NAMALWA (cell line): ENCODE data around the gene STK38L.

Experiments used
- DNase-seq: peaks from one replicate; pipeline ENCODE4 v3.0.0-alpha.2; 2015; ENCODE audit warnings: low spot score

Gene STK38L

DNA sequence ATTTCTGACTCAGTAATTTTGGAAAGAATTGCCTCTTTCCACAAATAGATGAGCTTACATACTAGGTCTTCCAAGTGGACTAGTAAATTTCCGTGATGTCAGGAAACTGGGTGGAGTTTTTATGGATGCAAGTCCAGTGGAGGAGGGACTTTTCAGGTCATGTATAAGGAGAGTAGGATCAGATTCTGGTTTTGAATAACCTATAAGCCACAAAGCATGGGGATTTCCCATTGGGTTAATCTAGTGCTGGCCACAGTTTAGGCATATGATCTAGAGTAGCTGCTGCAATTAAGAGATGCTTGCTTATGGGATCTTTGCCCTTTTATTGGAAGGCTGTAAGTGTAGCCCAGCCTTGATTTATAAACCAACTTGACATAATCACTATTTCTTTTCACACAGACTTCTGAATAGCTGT, 33.8 kb downstream of the STK38L start:
- no peak for DNase-seq

DNA sequence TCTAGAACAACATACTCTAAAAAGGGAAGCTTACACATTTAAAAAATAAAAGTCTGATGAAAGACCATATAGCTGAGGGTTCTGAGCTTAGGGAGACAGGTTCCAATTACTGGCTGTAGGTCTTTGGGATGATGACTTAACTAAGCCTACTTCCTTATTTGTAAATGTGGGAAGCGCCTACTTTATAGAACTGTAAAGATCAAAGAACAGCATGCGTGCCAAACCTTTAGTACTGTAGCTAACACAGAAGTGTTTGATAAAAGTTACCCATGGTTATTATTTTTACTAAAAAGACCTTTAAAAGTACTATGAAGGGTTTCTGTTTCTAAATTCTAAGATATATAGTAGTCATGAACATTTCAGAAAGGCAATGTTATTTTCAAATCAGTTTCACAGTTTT, 35.7 kb downstream of the STK38L start:
- no peak for DNase-seq

DNA sequence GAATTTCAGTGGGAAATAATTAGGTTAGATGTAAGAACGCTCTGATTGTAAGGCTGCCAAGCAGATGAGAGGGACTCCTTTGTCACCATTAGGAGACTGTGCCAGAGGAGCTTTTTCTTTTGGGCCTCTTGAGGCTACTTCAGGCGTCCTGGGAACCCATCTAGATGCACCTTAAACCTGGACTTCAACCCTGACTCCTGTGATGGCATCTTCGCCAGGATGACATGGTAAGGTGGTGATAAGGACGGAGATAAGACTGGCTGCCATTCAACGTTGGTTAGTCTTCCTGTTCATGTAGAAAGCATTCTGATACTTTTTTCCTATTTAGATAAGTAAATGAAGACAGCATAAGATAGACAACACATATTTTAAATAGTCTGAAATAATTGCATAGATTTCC, 36.3 kb downstream of the STK38L start:
- no peak for DNase-seq

DNA sequence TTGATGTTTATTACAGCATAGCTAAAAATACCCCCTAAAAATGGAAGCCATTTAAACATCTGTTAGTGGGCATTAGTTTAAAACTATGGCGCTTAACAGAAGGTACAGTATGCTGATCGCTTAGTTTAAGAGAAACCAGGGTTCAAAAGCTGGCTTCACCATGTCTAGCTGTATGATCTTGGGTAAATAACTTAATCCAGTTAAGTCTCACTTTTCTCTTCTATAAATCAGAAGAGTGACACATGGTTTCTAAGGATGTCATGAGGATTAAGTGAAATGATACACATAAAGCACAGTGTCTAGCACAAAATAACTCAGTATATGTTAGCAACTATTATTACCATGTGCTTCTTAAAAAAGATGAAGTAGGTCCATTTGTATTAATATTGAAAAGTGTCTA, 38.7 kb downstream of the STK38L start:
- no peak for DNase-seq

- no peak for DNase-seq
These were observed 39.9 kb downstream of the STK38L start for GRCh38 chr12:27284021-27284420.

DNA sequence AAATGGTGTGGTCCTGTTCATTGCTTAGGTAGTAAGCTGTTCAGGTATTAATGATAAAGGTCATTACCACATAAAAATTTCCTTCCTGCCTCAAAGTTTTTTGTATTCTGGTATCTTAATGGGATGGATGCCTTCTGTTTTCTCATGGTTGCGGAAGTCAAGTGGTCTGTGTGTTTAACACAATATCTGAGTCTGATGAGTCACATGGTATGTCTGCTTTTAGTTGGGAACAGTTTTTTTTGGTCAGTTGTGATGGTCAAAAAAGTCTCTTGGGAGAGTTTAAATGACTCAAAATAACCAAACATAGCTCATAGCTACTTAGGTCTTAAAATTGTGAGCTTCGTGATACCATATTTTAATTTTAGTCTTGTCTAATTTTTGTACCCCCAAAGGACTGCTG, 40.7 kb downstream of the STK38L start:
- no peak for DNase-seq

- no peak for DNase-seq
These were observed 41.3 kb downstream of the STK38L start for GRCh38 chr12:27285403-27285802.

- no peak for DNase-seq
These were observed 45.3 kb downstream of the STK38L start for GRCh38 chr12:27289414-27289813.

GRCh38 chr12:27290501-27291168, 46.5 kb downstream of the STK38L start:
- DNase-seq: no peak

DNA sequence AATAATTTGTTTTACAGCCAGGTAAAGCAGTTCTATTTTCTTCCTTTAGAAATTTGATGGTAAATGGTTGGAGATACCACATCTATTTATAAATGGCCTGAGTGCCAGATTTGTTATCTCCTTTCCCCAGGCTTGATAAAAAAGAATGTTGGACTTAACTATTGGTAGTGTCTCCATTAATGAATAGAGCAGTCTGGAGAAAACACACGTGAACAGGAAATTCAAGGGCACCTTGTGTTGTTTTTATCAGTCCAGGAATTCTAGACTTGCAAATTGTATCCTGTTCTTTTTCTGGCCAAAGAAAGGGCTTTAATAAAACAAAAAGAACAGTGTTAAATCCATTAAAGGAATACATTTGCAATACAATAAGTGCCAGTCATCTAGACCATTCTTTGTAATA, 47.8 kb downstream of the STK38L start:
- DNase-seq: no peak

GRCh38 chr12:27292718-27293117, 48.6 kb downstream of the STK38L start:
- no peak for DNase-seq

GRCh38 chr12:27293463-27293862, 49.4 kb downstream of the STK38L start:
- DNase-seq: no peak

DNA sequence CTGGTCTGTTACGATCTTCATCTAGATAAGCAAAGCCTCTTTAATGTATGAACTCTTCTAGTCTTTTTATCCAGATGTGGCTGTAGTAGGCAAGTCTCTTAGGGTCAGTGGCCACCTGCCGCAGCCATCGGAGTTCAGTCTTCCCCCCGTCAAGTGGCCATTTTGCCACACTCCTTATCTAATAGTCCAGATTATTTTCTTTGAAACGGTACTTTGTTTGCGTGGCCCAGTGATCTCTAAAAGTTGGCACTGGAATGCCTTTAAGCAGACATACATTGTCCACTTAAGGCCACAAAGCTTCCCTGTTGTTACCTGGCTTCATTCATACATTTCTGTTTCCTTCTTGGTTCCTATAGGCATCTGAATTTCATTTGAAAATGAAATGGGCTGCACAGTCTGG, 52.6 kb downstream of the STK38L start:
- DNase-seq: no peak

DNA sequence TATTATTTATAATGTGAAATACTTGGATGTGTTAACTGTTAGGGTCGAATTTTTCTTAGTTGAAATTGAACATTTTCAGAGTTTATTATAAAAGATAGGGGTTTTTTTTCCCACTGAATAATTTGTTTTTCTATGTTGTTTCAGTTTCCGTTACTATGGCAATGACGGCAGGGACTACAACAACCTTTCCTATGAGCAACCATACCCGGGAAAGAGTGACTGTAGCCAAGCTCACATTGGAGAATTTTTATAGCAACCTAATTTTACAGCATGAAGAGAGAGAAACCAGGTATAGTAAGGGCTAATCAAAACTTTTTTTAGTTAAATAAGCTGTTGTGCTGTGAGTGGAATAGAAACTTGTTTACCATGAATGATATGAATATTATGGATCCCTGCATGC, 53.5 kb downstream of the STK38L start:
- no peak for DNase-seq

- DNase-seq: no peak
These were observed 55.0 kb downstream of the STK38L start for GRCh38 chr12:27299102-27299501.

GRCh38 chr12:27300226-27300625, 56.1 kb downstream of the STK38L start:
- no peak for DNase-seq

DNA sequence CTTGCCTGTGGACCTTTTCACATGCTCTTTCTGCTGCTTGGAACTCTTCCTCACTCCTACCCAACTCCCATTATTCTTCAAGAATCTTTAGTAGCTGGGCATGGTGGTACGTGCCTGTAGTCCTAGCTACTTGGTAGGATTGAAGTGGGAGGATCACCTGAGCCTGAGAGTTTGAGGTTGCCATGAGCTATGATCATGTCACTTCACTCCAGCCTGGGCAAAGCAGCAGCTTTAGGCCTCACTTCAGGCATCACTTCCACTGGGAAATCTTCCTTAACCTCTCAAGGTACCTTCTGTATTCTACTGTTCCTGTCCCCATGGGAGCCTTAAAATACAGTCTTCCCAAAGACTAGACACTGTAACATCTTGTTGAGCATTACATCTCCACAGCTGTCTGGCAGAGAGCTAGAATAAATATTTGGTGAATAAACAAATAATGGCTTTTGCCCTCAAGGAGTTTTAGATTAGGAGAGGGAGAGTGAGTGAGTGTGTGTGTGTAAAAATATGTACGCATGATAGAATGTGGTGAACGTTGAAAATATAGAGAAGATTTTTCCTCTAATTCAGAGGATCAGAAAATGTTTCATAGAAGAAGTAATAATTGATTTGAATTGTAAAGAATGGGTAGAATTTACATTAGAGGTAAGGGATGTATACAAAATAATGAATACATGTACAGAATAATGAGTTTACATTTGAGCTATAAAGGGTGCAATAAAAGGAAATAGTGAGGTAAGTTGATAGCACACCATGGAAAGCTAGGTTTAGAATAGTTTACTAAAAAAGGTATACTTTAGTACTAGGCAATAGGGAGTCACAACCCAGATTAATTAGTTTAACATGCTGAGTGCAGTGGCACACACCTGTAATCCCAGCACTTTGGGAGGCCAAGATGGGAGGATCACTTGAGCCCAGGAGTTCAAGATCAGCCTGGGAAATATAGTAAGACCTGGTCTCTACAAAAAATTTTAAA, 59.3 kb downstream of the STK38L start:
- no peak for DNase-seq

DNA sequence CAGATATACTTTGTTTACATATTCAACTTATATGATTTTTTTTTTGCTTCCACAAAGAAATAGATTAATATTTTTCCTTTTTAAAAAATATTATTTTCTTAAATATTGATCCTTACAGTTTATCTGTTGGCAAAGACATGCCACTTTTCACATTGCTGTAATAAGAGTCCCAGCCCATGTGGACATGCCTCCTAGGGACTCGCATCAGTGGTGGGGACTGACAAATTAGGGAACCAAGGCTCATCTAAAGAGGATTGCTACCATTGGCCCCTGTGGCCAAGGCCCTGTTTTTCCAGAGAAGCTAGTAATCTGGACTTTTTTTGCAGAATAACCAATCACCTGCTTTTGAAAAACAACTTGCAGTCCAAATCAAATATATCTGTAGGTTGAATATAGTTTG, 60.8 kb downstream of the STK38L start:
- no peak for DNase-seq

DNA sequence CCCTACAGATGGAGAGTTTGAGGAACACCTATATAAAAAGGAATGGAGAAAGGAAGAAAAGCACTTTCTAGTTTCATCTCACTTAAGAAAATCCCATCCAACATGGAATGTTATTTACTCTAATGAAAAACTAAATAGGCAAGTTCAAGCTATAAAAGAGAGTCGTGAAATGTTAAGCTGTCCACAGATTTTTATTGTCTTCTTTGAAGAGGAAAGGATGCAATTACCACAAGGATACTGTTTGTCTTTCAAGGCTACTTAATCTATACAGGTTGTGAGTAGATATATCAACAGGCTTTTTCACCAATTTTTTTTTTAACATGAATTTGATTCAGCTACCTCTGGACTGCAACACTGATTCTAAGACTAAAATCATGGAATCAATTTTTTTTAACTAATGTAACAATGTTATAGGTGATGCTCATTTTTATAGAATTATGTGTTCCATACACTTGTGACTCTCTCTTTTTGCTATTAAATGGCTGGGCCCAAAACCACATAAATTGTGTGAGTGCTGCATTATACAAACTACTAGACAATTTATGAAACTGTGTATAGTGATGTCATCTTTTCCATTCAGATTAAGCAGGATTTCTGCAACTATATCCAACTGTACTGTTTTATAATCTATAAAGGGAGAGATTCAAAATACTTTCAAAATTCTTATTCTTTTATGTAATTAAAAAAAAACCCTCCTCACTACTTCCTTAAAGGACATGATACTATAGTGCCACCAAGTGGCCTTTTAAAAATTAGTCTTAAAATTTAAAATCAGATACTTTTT, 61.8 kb downstream of the STK38L start:
- peak; percentile 66 for DNase-seq

- no peak for DNase-seq
These were observed 65.4 kb downstream of the STK38L start for GRCh38 chr12:27309293-27309994.

- no peak for DNase-seq
These were observed 65.9 kb downstream of the STK38L start for GRCh38 chr12:27309995-27310315.

DNA sequence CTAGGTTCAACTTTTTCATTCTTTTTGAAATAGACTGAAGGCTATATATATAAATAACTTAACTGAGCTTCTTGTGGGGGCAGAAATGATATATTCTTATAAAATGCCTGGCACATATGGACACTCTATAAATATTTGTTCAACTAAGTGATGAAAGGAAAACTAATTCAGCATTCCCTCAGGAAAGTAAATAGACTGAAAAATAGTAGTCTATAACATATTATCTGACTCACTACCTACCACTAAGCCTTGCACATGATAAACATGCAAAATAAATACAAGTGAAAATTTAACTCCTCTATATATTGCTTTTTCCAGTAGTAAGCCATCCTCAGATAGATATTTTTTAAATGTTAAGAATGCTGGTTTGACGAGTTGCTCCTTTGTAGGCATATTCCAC, 72.9 kb downstream of the STK38L start:
- no peak for DNase-seq
